Loucy (cell line): ENCODE data around the gene ZNF593OS.

ENCODE experiments used
- H2AFZ ChIP-seq: fragments of 200-600 bp; sonication (generic); 2 replicates; pipeline ENCODE4 v1.6.0; 2016; ENCODE audit warnings: antibody characterized with exemption, mild to moderate bottlenecking, low read length, moderate library complexity
- H3F3A ChIP-seq: fragments of 200-600 bp; 2 replicates; pipeline ENCODE4 v1.6.0; 2016; ENCODE audit warnings: antibody characterized with exemption, low read depth, mild to moderate bottlenecking
- H3K27me3 ChIP-seq: fragments of 200-600 bp; sonication (generic); 2 replicates; pipeline ENCODE4 v1.6.1; 2014; ENCODE audit warnings: low read length, mild to moderate bottlenecking; ENCODE audit not compliant: insufficient read depth, poor library complexity, severe bottlenecking
- H3K36me3 ChIP-seq: fragments of 200-600 bp; sonication (generic); 2 replicates; pipeline ENCODE4 v1.6.1; 2016; ENCODE audit warnings: low read length; ENCODE audit not compliant: insufficient read depth
- H3K4me1 ChIP-seq: fragments of 200-600 bp; sonication (generic); 2 replicates; pipeline ENCODE4 v1.5.1; 2014; ENCODE audit warnings: low read length, mild to moderate bottlenecking; ENCODE audit not compliant: insufficient read depth, poor library complexity, severe bottlenecking
- H3K4me2 ChIP-seq: fragments of 200-600 bp; sonication (generic); 2 replicates; pipeline ENCODE4 v1.6.0; 2014; ENCODE audit warnings: antibody characterized with exemption, low read length, low read depth, mild to moderate bottlenecking; ENCODE audit not compliant: poor library complexity, severe bottlenecking
- H3K4me3 ChIP-seq: fragments of 200-600 bp; sonication (generic); 2 replicates; pipeline ENCODE4 v1.5.1; 2014; ENCODE audit warnings: low read length, mild to moderate bottlenecking, mixed read lengths; ENCODE audit not compliant: poor library complexity, severe bottlenecking
- H3K79me2 ChIP-seq: fragments of 200-600 bp; sonication (generic); 2 replicates; pipeline ENCODE4 v1.6.1; 2014; ENCODE audit warnings: low read length; ENCODE audit not compliant: insufficient read depth
- H3K9ac ChIP-seq: fragments of 200-600 bp; sonication (generic); 2 replicates; pipeline ENCODE4 v1.6.0; 2014; ENCODE audit warnings: mild to moderate bottlenecking, low read depth, low read length, moderate library complexity; ENCODE audit not compliant: poor library complexity, severe bottlenecking
- H3K9me2 ChIP-seq: fragments of 200-600 bp; sonication (generic); replicated peaks from 2 replicates; pipeline ENCODE4 v1.6.1; 2016; ENCODE audit warnings: low read depth, low read length, mixed read lengths
- H3K9me3 ChIP-seq: fragments of 200-600 bp; sonication (generic); 2 replicates; pipeline ENCODE4 v1.6.1; 2014; ENCODE audit warnings: mild to moderate bottlenecking, antibody characterized with exemption, low read length, low read depth; ENCODE audit not compliant: insufficient read depth
- H4K20me1 ChIP-seq: fragments of 200-600 bp; sonication (generic); 2 replicates; pipeline ENCODE4 v1.6.0; 2014; ENCODE audit warnings: antibody characterized with exemption, low read length, mild to moderate bottlenecking; ENCODE audit not compliant: insufficient read depth, poor library complexity, severe bottlenecking
- CTCF ChIP-seq: fragments of 200-600 bp; sonication (generic); conservative IDR thresholded peaks from 2 replicates; pipeline ENCODE4 v1.5.1; 2014; ENCODE audit warnings: mild to moderate bottlenecking, antibody characterized with exemption, low read length
- EZH2phosphoT487 ChIP-seq: fragments of 200-600 bp; IDR thresholded peaks from 2 replicates; pipeline ENCODE4 v1.6.1; 2018; ENCODE audit warnings: antibody characterized with exemption, mild to moderate bottlenecking, moderate library complexity, borderline replicate concordance

ZNF593OS gene

GRCh38 chr1:26189751-26190275, 18.2 kb upstream of the ZNF593OS start:
- TF ChIP-seq EZH2phosphoT487 (no peak), CTCF (peak; percentile 52)
- no peak overlapping the region for H3K4me3 ChIP-seq

GRCh38 chr1:26189331-26189730, 17.7 kb upstream of the ZNF593OS start:
- H3F3A ChIP-seq: no peaks in the 10 kb centered on the region
- peaks cover 12% of the 10 kb centered on the region for H3K4me1 ChIP-seq
- no peak overlapping the region for H3K4me3 ChIP-seq
- H3K9me2 ChIP-seq: no peaks in the 10 kb centered on the region
- H3K9ac ChIP-seq: no peak overlapping the region
- no peaks in the 10 kb centered on the region for H3K36me3 ChIP-seq
- H4K20me1 ChIP-seq: no peaks in the 10 kb centered on the region
- TF ChIP-seq CTCF (no peak), EZH2phosphoT487 (no peak)
- H2AFZ ChIP-seq: no peak overlapping the region
- H3K79me2 ChIP-seq: no peaks in the 10 kb centered on the region
- H3K9me3 ChIP-seq: no peaks in the 10 kb centered on the region
- H3K27me3 ChIP-seq: no peaks in the 10 kb centered on the region
- no peak overlapping the region for H3K4me2 ChIP-seq

More at GRCh38 chr1:26189751-26190275, 18.2 kb upstream of the ZNF593OS start:
- no peaks in the 10 kb centered on the region for H3K79me2 ChIP-seq
- H3K9me2 ChIP-seq: no peaks in the 10 kb centered on the region
- peaks cover 12% of the 10 kb centered on the region for H3K4me1 ChIP-seq
- no peaks in the 10 kb centered on the region for H3F3A ChIP-seq
- no peaks in the 10 kb centered on the region for H4K20me1 ChIP-seq
- H3K27me3 ChIP-seq: no peaks in the 10 kb centered on the region
- no peak overlapping the region for H3K4me2 ChIP-seq
- H3K9ac ChIP-seq: no peak overlapping the region
- H3K9me3 ChIP-seq: no peaks in the 10 kb centered on the region
- no peak overlapping the region for H2AFZ ChIP-seq
- H3K36me3 ChIP-seq: no peaks in the 10 kb centered on the region

GRCh38 chr1:26188477-26188876, 16.8 kb upstream of the ZNF593OS start:
- H3K9ac ChIP-seq: no peak overlapping the region
- no peak overlapping the region for H2AFZ ChIP-seq

More at GRCh38 chr1:26188477-26188876, 16.8 kb upstream of the ZNF593OS start:
- no peaks in the 10 kb centered on the region for H3K36me3 ChIP-seq
- no peak overlapping the region for H3K4me2 ChIP-seq
- H3K9me3 ChIP-seq: no peaks in the 10 kb centered on the region
- H3F3A ChIP-seq: no peaks in the 10 kb centered on the region
- no peaks in the 10 kb centered on the region for H4K20me1 ChIP-seq
- H3K4me1 ChIP-seq: peaks cover 12% of the 10 kb centered on the region
- H3K9me2 ChIP-seq: no peaks in the 10 kb centered on the region
- H3K4me3 ChIP-seq: no peak overlapping the region
- H3K27me3 ChIP-seq: no peaks in the 10 kb centered on the region
- H3K79me2 ChIP-seq: no peaks in the 10 kb centered on the region
- TF ChIP-seq EZH2phosphoT487 (no peak), CTCF (no peak)
